RCC 7860 (cell line): Measurements from ENCODE around the gene SLC24A3.
"Not testable (repeated sequence)": the region's sequence is repeated elsewhere in the genome, so short reads cannot be mapped to it uniquely, and the experiment has no call there.

ENCODE experiments used
- DNase-seq: peaks from one replicate; pipeline ENCODE4 v3.0.0-alpha.2; 2015; ENCODE audit warnings: low spot score
- FAIRE-seq: peaks from 2 replicates; lab custom pipeline; 2012; peaks lifted over from hg19 to GRCh38; lab: Jason Lieb, UNC

The SLC24A3 gene

DNA sequence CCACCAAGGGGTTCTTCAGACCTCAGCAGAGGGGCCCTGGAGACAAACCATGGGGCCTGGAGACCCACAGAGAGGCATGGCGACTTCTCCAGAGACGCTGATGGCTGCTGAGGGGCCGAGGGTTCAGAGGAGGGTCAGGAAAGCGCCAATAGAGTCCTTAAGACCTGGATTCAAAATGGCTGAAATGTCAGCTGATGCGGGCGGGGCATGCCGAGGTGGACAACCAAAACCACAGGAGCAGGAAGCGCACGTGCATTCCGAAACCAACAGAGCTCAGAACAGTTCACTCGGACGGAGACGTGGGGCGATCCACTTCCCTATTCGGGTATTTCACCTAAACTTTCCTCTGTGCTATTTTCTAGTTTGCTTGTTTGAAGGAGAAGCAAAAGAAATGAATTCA, 445.7 kb downstream of the SLC24A3 start:
- DNase-seq (no peak), FAIRE-seq (no peak)

DNA sequence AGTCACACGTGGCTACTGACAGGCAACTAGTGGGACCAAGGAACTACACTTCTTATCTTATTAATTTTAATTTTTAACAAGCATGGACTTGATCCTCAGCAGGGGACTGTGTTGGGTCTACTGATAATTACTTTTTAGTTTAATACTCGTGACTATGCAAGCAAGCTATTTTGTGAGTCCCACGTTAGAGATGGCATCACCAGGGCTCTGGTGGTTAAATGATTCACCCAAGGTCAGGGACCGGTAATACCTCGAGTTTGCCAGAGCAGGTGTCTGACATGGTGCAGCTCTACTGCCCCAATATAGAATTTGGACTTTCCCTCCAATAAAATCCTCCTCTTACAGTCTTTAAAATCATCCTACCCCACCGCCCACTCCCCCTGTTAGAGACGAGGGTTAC, 447.0 kb downstream of the SLC24A3 start:
- FAIRE-seq (no peak), DNase-seq (no peak)

DNA sequence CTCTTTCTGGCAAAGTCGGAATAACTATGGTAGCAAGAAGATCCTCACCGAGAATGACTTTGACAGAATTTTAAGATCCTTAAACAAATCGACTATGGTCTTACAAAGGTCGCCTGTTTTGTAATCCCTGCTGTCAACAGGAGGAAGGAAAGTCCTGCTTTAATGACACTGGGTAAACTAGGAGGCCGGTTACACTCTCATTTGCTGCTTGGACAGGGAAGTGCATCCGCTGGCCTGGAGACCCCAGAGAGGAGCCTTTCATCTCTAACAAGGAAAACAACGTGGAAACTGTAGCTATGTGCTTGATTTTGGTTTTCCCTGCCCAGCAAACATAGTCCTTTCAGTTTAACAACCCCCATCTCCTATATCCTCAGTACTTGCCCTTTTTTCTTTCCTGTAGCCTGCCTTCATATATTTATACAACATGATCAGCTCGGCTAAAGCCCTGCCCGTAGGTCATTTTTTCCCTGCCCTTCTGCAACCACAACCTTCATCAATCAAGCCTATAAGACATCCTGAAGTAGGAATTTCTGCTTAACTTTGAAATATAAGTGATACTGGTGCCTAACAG, 448.5 kb downstream of the SLC24A3 start:
- DNase-seq (no peak), FAIRE-seq (no peak)

DNA sequence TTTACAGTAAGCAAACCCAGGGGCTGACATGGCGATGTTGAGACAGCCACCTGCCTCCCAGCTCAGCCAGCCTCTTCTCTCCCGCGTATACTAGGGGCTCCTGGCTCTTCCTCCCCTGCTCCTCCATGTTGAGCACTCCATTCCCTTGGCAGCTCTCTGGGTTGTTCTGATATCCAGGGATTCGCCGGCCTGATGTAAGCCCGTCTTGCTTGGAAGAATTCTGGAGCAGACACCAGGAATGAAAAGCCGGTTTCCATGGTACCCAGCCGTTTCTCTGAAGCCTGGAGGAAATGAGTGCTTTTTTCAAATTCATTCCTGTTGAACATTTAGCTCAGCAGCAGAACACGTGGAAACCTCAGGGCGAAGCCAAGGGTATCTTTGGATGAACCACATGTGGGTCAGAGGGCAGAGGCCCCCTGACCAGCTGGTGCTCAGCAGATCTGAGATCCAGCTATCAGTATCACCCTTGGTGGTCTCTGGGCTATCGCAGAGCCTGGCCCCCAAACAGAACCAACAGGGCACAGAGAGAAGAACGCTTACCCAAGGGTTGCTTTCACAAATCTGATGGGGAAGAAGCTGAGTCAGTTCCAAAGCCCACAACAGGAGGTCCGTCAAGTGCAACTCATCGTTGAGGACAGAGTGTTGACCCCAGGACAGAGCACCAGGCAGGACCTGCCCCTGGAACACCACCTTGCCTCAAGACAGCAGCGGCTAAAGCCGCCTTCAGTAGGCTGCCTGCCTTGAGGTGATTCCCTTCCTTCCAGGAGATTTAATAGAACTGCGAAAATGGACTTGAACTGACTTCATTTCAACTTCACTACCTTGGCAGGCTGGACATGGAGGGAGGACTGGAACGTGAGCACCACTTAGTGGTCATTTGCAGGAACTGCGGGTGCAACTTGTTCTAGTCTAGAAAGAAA, 449.5 kb downstream of the SLC24A3 start:
- FAIRE-seq: no peak
- DNase-seq: peak; percentile 51

DNA sequence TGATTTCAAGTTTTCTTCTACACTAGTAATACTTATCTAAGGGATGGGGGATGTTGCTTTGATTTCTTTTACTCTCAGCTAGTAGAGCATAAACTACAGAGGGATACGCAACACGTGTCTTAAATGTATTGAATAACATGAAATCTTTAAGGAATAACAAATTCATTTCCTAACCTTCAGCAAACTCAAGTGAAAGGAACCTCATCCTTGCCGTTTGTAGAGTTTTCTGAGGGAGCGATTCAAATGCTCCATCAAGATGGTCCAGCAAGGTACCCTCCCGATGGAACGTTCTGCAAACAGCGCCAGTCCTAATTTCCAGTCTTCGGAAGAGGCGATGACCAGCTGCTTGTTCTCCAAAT, 450.2 kb downstream of the SLC24A3 start:
- FAIRE-seq (no peak), DNase-seq (no peak)

DNA sequence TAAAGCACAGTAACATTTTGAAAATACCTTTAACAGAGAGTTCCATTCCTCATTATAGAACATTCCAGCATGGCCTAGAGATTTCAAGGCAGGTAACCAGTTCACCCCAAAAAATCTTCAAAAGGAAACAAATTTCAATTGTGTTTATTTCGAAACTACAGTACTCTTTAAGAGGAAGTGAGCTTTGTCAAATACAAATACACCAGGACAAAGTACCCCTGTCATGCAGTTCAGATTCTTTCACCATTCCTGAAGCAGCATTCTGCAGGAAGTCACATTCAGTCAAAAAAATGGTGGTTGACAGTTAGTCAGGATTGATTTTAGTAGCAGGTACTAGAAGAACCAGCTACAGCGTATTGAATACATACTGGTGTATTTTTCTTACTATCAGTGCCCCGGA, 456.0 kb downstream of the SLC24A3 start:
- no peak for DNase-seq
- FAIRE-seq: no peak

DNA sequence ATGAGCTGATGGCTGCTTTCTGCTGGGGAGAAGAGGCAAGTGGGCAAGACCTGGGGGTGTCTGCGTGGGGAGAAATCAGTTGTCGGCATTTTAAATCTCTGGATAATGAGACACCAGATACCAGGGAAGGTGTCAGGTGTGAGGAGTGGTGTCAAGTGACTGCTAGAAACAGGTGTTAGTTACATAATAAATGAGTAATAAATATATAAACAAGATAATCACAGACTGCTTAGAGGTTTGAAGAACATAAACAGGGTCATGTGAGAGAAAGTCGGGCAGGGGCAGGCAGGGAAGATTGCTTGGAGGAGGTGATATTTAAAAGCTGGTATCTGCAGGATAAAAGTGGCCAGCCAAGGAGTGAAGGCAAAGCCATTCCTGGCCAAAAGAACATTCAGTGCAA, 458.4 kb downstream of the SLC24A3 start:
- DNase-seq: no peak
- no peak for FAIRE-seq

DNA sequence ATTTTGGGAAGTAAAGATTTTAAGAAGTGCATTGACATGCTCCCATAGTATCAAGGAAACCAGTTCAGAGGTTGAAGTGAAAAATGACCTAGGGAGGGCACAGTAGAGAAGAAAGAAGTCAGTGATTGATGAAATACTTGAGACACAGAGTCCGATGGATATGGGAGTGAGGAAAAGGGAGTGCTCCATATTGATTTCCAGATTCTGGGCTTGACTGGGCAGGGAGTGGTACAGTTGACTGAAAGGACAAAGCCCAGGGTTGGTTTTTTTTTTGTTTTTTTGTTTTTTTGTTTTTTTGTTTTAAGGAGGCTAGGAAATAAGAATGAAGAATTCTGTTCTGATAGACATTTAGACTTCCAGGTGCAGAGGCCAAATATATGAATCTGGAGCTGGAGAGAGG, 458.9 kb downstream of the SLC24A3 start:
- FAIRE-seq (no peak), DNase-seq (no peak)

DNA sequence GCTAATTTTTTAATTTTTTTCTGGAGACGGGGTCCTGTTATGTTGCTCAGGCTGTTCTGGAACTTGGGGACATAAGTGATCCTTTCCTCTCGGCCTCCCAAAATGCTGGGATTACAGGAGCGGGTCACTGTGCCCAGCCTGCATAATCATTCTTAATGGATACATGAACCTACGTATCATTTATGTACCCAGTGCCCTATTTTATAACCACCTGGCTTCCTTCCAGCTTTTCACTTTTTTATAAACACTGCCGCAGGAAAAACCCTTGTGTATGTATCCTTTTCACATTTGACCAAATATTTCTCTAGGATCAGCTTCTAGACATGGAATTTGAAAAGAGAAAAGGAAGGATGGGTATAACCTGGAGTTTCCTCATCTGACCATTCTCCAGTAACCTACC, 460.1 kb downstream of the SLC24A3 start:
- FAIRE-seq: no peak
- DNase-seq: no peak

DNA sequence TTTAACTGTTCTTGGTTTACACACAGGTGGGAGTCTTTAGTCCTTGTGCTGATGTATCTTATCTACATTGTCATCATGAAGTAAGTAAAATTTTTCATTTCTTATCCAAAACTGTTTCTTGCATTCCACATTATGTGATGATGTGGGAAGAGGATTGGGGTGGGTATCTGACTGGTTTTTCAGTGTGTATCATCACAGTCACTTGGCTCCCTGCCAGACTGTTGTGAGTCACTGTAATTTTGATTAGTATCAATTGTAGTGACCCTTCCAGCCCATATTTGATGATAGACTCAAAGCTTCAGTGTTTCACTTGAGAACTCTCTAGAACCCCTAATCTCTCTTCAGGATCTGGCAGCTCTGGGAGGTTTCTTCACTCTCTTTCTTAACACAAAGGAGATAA, 461.1 kb downstream of the SLC24A3 start:
- FAIRE-seq (no peak), DNase-seq (no peak)

DNA sequence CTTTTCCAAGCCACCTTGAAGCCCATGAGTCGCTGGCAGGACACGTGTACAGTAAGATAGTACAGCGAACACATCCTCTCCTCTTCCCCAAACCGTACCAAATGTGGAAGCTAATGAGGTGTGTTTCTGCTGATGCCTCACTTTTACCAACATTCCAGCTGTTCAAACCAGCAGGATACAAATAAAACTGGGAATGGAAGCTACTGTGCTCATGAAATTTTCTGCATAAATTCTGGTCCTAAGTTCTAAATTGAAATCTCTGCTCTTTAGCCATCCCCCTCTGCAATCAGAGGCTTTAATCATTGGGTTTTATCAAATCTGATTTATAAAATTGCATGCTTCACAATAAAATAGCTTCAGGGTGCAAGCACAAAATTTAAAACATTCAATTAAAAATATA, 463.8 kb downstream of the SLC24A3 start:
- DNase-seq: no peak
- FAIRE-seq: no peak

DNA sequence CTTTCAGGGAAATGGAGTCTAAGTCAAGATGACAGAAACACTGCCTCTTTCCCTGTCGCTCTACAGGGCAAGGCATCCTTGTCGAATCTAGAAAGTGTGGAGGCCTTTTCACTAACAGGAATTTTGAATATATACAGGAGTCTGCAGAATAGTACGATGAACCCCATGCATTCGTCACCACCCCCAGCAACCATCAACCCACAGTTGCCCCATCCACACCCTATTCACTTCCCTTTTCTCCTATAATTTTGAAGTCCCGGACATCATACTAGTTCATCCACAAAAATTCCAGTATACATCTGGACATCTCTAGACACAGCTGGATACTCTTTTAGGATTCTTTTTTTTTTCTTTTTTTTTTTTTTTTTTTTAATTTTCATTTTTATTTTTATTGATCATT, 464.9 kb downstream of the SLC24A3 start:
- no peak for FAIRE-seq
- DNase-seq: no peak

DNA sequence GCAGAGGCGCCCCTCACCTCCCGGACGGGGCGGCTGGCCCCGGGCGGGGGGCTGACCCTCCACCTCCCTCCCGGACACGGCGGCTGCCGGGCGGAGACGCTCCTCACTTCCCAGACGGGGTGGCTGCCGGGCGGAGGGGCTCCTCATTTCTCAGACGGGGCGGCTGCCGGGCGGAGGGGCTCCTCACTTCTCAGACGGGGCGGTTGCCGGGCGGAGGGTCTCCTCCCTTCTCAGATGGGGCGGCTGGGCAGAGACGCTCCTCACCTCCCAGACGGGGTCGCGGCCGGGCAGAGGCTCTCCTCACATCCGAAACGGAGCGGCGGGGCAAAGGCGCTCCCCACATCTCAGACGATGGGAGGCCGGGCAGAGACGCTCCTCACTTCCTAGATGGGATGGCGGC, 466.1 kb downstream of the SLC24A3 start:
- not testable (repeated sequence) for FAIRE-seq, DNase-seq

DNA sequence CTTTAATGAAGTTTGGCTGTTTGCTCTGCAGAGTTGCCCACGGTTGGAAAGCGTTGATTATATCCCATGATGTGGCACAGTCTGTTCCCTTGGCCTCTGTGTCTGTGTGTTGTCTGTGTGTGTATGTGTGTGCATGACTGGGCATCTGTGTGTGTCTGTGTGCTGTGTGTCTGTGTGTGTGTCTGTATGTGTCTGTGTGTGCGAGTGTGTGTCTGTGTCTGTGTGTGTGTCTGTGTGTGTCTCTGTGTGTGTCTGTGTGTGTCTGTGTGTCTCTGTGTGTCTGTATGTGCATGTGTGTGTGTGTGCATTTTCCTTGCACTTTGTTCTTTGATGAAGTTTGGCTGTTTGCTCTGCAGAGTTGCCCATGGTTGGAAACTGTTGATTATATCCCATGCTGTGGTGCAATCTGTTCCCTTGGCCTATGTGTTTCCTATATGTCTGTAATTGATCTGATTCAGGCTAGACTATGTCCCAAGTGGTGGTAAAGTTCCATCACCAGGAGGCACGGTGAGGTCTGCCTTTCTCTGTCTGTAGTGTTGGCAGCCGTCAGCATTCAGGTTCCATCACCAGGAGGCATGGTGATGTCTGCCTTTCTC, 467.6 kb downstream of the SLC24A3 start:
- DNase-seq (no peak), FAIRE-seq (no peak)

DNA sequence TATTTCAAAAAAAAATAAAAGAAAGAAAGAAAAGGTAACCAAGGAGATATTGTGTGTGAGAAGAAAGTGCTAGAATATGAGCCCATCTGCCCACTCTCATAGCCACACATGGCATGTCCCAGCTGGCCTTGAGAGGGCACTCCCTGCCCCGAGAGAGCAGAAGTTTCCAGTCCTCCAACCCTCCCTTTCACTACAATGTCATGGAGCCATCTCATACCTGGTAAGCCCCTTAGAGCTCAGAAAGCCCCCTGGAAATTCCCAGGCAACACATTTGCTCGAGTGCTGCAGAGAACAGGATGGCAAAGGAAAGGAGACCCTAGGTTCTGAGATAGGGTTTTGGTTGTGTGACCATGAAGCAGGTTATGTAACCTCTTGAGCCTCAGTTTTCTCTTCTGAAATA, 469.8 kb downstream of the SLC24A3 start:
- FAIRE-seq: no peak
- DNase-seq: no peak

DNA sequence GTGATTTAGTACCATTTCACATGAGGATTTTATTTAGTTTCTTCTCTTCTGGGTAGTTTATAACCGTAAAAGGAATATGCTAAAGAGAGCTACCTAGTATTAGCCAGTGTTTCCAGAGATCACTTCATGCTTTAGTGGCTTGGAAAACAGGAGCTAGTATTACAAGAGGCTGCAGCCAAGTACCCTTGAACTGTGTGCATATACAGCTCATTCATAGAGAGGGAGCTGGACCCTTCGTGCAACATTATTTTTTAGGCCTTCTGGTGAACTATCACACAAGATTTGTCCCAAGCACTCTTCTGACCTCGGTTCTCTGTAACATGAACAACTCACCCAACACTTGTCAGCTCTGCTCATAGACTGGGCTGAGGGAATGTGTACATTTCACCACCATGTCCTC, 470.7 kb downstream of the SLC24A3 start:
- DNase-seq (no peak), FAIRE-seq (no peak)

DNA sequence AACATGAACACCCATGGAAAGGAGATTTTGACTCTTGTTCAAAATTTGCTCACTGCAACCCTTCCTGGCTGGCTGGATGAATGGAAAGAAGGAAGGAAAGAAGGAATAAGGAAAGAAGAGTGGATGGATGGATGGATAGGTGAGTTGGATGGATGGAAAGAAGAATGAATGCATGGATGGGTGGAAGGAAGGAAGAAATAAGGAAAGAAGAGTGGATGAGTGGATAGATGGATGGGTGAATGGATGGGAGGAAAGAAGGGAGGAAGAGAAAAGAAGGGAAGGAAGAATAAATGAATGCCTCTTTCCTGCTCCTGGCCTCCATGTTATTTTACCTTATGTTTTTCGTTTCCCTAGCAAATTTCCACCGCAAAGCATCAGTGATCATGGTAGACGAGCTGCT, 471.4 kb downstream of the SLC24A3 start:
- no peak for FAIRE-seq
- no peak for DNase-seq

DNA sequence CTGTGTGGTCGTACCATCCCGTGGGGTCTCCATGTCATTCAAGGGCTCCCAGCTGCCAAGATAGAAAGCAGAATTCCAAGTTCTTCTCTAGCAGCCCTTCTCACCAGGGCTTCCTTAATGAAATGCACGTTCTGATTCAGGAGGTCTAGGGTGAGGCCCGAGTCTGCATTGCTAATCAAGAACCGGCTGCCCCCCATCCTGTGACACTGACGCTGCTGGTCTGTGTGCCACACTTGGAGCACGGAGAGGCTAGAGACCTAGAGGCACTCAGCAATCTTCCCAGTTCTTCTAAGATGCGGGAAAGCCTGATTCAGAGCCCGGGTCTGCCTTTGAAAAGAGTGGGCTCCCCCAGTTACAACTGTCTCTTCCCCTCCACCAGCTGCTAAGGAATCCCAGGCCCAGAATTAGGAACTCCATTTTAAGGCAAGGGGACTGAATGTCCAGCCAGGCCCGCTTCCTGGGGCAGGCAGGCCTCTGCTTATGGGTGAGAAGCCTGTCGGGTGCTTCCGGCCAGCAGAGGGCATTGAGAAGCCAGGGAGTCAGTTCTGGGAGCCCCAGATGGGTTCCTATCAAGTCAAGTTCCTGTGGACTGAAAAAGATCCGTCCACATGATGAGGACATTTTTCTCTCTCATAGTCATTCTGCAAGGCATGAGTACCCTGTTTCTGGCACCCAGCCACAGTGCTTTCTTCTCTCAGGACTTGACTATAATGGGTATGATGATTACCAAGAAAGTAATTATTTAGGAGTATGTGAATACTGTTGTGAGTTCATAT, 475.8 kb downstream of the SLC24A3 start:
- FAIRE-seq (no peak), DNase-seq (peak; percentile 67)

DNA sequence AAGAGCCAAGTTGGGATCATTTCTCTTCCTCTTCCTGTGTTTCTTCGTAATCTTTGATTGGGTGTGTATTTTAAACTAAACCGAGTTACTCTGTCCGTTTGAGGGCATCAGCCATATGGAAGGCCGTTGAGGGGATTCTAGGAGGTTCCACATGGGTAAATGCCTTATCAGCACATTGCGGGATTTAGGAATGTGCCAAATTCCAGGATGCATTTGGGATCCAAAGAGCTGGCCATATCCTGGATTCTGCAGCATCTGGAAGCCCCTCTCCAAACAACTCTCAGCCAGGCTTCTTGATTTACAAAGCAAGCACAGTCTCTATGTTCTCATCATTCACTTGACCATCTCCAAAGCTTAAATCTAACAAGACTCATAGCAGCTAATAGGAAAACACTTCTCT, 478.0 kb downstream of the SLC24A3 start:
- FAIRE-seq (no peak), DNase-seq (peak; percentile 10)

DNA sequence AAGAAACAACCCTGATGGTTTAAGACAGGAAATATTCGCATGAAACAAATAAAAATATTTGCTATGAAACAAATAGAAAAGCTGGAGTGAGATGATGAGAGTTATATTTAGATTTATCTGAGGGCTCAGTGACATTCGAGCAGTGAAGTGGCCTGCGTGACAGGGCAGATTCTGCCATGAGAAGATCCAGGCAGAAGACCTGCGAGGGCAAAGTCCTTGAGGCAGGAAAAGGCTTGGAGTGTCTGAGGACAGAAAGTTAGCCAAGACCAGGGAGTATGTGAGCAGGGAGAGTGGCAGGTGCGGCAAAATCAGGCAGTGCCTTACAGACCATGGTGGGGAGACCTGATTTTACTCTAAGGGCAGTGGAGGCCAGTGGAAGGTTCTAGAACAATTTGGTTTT, 478.7 kb downstream of the SLC24A3 start:
- no peak for DNase-seq
- FAIRE-seq: no peak

DNA sequence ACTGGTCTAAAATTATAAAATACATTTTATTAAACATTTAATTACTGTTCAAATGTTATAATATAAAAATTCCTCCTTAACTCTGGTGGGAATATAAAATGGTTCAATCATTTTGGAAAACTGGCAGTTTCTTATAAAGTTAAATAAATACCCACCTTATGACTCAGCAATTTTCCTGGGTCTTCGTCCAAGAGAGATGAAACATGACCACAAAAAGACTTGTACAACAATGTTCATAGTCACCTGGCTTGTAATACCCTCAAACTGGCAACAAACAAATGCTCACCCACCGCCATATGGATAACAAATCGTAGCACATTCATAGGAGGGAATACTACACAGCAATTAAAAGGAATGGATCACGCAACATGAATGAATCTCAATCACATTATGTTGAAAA, 479.7 kb downstream of the SLC24A3 start:
- peak; percentile 59 for FAIRE-seq
- peak; percentile 34 for DNase-seq
